T-helper 22 cell (primary cell): Measurements from ENCODE around the gene STX16.
"Not testable (repeated sequence)": the region's sequence is repeated elsewhere in the genome, so short reads cannot be mapped to it uniquely, and the experiment has no call there.

ENCODE experiments used
- DNase-seq: peaks from one replicate; pipeline ENCODE4 v3.0.0-alpha.2; 2020; ENCODE audit warnings: low read depth

The STX16 gene

GRCh38 chr20:58636396-58636982, 14.6 kb upstream of the STX16 start:
- no peak for DNase-seq

- DNase-seq = no peak
These were observed 14.1 kb upstream of the STX16 start for GRCh38 chr20:58636983-58637421.

GRCh38 chr20:58637466-58638213, 13.4 kb upstream of the STX16 start:
- DNase-seq = no peak

- DNase-seq = no peak
These were observed 12.5 kb upstream of the STX16 start for GRCh38 chr20:58638467-58639181.

- no peak for DNase-seq
These were observed 11.6 kb upstream of the STX16 start for GRCh38 chr20:58639182-58640146.

GRCh38 chr20:58640446-58640845, 10.6 kb upstream of the STX16 start:
- DNase-seq = no peak

GRCh38 chr20:58642441-58642840, 8.6 kb upstream of the STX16 start:
- no peak for DNase-seq

GRCh38 chr20:58642896-58643295, 8.2 kb upstream of the STX16 start:
- DNase-seq = not testable (repeated sequence)

GRCh38 chr20:58645412-58645968, 5.6 kb upstream of the STX16 start:
- DNase-seq = no peak

- no peak for DNase-seq
These were observed 4.8 kb upstream of the STX16 start for GRCh38 chr20:58646257-58646656.

- DNase-seq = no peak
These were observed 4.4 kb upstream of the STX16 start for GRCh38 chr20:58646703-58647102.

GRCh38 chr20:58647162-58647795, 3.8 kb upstream of the STX16 start:
- no peak for DNase-seq

- DNase-seq = no peak
These were observed 3.1 kb upstream of the STX16 start for GRCh38 chr20:58647796-58648501.

GRCh38 chr20:58648502-58648825, 2.6 kb upstream of the STX16 start:
- not testable (repeated sequence) for DNase-seq

GRCh38 chr20:58649288-58650180, 1.5 kb upstream of the STX16 start:
- peak; percentile 13 for DNase-seq

- DNase-seq = peak; percentile 18
These were observed 805 bp upstream of the STX16 start for GRCh38 chr20:58650181-58650775.

GRCh38 chr20:58651559-58651945, 469 bp downstream of the STX16 start:
- no peak for DNase-seq

- peak; percentile 61 for DNase-seq
These were observed 993 bp downstream of the STX16 start for GRCh38 chr20:58651946-58652605.
